ENCODE data around the gene STAT1.
A peak's percentile ranks its signal among the peaks of the same experiment; 100 is the strongest.

STAT1 gene

DNA sequence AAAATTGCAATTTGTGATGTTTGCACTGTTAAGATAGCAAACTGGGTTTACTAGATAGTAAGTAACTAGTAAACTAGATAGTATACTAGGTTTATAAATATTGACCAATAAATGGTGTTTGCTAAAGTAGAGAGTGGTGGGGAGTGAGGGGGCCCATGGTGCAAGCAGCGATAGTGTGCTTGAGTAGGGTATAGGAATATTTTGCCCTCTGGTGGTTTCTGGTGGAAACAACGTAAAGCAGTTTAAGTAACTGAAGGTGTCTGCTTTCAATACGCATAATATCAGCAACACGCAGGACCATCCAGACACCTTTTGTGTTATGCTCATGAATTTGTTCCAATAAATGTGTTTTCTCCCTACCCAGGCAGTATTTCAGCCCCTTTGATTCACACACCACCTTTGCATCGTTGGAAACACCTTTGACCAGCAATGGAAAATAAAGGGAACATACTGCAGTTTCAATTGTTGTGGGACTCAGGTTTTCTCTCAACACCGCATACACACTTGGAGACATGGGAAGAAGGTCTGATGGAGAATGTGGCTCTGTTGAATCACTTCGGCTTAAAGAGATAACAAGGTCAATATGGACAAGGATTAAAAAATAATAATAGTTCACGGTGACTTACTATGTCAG lies 16.7 kb upstream of the STAT1 start:
- FAIRE-seq = peak; percentile 98

DNA sequence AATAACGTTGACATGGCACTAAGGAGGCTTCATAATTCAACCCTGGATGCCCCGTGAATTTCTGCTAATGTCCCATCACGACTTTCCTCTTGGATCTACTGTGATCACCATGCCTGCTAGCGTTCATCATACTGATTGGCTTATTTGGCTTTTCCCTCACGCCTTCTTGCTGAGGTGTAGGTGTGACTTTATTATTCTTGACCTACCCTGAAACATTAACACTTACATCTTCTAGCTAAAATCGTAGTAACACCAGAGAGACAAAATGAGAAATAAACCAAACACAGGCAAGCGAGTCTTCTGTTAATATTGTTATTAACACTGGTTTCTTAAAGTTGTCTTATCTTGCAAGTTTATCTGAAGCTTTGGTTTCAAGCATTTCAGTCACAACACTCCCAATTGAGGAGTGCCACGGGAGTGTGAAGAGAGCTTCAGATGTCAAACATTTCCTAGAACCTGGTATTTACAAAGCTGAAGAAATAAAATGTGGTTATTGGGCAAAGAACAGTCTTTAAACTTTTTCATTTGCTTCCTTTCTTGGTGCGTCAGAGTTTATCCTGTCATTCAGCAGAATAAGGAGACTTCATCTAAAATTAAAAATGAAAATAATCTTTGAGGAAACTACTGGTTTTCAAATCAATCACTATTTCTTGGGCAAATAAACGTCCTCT lies 15.4 kb upstream of the STAT1 start:
- no peak for FAIRE-seq

DNA sequence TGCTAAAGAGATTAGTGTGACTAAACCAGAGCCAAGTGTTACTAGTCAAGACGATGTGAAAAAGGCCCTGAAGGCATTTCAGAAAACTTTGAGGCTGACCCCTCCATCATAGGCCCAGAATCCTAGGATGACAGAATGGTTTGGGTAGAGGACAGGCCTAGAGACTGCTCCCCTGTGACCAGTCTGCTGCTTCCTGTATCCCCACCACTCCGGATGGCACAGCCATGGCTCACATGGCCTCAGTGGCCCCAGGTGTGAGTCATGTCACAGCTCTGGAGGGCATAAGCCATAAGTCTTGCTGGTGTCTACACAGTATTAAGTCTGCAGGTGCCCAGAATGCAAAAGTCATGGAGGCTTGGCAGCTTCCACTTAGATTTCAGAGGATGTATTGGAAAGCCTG lies 12.4 kb upstream of the STAT1 start:
- FAIRE-seq = no peak

DNA sequence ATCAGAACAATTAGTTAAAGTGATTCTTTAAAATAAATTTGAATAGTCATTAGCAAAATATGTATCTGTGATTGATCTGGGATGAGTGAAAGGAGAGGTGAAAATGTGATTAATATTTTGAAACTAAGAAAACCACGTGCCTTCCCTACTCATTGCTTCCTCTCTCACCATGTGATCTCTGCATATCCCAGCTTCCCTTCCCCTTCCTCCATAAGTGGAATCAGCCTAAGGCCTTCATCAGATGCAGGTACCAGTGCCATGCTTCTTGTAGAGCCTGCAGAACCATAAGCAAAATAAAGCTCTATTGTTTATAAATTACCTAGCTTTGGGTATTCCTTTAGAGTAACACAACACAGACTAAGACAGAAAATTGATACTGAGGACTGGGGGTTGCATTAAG lies 11.2 kb upstream of the STAT1 start:
- FAIRE-seq = no peak

DNA sequence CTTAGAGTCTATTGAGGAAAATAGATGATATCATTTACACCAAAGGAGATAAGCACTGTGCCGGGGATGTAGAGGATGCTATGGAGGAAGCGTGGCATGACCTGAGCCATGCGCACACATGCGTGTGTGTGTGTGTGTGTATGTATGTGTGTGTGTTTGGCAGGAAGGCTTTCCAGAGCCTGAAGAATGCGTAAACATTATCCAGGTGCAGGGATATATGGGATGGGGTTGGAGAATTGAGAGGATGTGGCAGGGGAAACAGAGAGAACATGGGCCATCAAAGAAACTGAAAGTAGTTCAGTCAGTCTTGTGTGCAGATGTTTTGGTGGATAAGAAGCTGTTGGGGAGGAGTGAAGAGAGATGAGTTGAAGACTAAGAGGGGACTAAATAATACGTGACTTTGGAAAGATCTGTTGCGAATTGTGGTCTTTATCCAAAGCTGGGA lies 9.3 kb upstream of the STAT1 start:
- FAIRE-seq = no peak

DNA sequence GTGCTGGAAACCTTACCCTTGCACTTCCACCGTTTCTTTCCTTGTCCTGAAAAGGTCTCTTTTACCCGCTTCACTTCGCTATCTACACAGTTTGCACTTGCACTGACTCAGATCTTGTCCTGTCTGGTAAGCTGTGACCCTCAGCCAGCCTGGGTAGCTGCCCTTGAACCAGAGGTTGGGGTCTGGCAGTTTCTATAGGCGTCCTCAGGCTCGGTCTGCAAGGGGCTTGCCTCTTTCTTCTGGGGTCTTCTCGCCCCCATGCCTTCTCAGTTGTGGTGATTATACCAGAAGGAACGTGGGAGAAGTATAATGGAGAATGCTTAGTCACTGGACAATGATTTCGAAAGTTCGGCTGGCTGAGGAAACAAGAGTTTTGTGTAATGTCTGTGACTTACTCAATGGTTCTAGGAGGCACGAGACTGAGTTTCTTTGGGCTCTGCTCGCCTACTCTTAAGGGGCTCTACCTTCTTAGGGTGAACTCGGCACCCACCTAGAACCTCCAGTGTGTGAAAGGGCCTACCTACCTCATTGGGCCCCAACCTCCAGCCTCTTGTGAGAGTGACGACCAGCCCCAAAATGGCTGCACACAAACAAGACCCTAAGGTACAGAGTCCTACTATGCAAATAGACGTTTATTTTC lies 6.9 kb upstream of the STAT1 start:
- no peak for FAIRE-seq

DNA sequence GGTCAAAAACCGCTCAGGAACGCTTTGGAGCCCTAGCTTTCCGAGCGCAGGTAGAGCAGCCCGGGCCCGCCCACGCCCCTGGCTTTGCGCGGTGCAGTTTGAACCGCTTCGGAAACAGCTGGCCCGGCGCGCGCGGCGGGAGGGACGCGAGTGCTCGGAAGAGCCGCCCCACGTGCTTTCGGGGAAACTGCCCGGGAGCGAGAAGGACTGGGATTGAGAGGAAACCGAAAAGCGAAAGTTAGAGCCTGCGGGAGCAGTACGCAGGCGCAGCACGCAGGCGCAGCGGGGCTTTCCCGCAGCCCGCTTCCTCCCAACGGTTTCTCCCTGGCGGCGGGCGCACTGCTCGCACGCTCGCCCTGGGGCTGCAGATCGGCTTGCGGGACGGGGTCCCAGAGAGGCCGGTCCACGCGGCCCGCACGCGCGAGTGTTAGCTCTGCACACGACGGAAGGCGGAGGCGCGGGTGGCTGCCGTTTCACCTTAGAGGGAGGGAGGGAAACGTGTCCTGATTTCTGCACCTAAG lies 6.3 kb upstream of the STAT1 start:
- no peak for FAIRE-seq

DNA sequence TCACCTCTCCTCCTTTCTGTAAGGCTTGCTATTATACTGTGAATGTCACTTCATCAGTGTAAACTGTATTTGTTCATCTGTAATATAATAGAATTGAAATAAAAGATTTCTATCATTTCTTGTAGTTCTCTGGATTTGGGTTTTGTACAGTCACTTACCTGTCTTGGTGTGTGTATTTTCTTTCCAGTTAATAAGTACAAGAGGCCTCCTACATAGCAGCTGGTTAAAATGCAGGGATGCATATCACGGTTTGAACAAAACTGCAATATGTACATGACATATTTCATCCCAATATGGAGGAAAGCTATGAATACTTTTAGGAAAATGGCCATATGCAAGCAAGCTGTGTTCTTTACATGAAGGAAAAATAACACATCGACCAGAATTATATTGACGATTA lies 5.4 kb upstream of the STAT1 start:
- no peak for FAIRE-seq

DNA sequence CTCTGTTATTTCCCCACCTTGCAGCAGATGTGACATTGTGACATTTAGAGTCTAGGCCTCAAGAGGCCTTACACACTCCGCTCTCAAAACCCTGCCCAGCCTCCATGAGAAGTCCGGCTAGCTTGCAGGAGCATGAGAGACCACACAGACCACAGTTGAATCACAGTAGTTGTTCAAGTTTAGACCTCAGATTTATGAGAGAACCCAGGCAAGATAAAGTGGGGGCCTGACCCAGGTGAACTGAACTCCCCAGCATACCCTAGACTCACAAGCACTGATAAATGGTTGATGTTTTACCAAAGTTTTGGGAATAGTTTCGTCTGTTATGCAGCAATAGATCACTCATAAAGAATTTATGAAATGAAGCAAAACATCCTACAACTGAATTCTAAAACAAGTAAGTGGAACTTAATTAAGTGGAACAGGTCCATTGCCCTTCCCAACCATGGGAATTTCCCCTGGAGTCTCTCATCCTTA lies 4.7 kb upstream of the STAT1 start:
- FAIRE-seq = no peak

DNA sequence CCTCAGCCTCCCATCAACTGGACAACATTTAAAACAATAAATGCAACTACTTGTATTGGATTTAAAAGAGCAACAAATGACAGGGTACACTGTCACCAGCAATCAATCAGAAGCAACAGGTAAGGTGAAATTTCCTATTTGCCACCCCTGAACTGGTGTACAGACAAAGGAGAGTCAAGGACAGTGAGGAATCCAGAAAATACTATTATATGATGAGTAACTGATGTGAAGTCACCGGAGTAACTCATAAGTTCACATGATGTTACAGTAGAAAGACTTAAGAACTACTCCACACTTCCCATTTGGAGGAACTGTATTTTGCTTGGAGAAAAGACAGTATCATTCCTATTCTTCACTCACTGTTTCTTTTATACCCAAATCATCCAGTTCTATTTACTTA lies 4.1 kb upstream of the STAT1 start:
- no peak for FAIRE-seq

DNA sequence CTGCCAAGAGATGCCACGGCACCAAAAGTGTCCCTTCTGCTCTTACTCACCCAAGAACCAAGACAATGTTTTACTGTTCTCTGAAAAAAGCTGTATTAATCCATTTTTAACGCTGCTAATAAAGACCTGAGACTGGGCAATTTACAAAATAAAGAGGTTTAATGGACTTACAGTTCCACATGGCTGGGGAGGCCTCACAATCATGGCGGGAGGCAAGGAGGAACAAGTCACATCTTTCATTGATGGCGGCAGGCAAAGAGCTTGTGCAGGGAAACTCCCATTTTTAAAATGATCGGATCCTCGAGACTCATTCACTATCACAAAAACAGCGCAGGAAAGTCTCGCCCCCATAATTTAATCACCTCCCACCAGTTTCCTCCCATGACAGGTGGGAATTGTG lies 1.9 kb upstream of the STAT1 start:
- no peak for FAIRE-seq

DNA sequence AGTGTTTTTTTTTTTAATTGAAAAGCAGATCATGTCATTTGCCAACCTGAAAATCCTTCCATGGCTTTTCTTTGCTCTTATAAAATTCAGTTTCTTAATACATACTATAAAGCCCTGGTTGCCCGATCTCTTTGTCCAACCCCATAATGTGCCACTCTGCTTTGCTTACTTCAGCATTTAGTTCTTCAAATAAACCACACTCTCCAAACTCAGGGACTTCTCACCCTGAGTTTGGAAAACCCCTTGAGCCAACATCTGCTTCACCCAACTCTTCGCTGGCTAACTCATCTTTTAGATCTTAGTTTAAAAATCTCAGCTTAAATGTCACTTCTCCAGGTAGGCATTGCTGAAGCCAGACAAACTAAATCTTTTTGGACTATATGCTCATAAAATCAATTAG lies 1.3 kb upstream of the STAT1 start:
- no peak for FAIRE-seq

DNA sequence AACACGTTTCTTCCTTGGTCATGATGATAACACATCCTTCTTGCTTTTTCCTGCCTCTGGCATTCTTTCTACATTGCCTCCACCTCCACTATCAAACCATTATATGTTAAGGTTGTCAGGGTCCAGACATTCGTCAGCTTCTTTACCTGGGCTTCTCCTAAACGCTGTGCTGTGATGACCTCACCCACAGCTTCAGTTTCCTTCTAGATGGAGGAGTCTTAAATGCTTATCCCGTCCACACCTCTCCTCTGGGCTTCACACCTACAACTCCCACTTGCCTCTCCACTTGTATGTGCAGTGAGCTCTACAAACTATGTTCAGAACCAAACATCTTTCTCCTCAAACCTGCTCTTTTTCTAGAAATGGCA lies 666 bp upstream of the STAT1 start:
- FAIRE-seq = no peak

DNA sequence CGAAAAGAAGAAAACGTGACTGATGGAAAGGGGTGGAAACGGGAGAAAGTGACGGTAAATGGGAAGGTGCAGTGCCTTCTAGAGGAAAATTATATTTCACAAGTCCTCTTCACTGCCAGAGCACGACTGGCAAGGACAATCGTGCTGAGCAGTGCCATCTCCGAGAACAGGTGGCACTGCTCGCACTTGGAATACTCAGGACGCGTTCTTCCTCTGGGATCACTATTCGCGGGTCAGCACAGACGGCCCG lies 364 bp downstream of the STAT1 start:
- FAIRE-seq = no peak

DNA sequence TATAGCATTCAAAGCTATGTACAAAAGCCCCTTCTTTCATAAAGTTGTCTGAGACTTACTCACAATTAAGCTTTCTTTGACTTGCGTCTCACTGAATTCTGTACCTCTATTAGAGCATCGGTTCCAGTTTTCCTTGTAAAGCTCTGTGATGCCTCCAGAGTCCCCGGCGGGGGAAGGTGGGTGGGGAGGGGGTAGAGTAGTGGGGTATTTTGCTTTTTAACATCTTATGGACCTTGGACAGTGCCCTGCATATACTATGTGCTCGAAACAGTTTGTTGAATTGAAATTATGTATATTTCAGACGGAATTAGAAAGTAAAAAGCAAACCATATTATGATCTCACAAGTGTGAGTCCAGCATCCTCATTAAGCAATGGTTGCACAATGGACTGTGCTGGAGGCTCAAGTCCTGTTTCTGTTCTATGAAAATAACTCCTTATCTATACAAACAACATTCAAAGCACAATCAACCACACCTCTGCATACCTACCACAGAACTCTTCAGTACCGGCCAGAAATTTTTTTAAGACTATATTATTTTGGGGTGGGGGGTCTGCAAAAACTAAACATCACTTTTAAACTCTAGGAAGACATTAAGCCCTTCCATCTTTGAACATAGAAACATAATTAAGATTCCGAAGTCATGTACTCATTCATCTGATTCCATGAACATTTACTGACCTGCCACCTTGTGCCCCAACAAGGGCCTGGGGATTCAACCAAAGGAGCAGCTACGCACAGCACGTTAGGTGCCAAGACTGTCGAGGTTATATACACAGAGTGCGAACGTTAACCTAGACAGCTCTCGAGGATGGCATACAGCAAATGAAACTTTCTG lies 908 bp downstream of the STAT1 start:
- FAIRE-seq = no peak

DNA sequence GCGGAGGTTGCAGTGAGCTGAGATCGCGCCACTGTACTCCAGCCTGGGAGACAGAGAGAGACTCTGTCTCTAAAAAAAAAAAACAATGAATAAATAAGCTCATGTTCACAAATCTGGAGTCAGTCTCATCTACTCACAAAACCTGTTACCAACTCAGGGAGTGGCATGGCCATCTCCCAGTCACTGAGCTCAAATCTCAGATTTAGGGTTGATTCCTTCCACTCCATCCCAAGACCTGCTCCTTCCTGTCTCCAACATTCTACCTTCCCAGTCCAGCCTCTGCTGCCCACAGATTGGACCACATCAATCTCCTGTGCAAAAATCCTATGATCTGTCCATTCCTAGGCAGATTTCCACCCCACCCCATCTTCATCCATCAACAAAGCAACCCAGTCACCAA lies 1.6 kb downstream of the STAT1 start:
- no peak for FAIRE-seq

DNA sequence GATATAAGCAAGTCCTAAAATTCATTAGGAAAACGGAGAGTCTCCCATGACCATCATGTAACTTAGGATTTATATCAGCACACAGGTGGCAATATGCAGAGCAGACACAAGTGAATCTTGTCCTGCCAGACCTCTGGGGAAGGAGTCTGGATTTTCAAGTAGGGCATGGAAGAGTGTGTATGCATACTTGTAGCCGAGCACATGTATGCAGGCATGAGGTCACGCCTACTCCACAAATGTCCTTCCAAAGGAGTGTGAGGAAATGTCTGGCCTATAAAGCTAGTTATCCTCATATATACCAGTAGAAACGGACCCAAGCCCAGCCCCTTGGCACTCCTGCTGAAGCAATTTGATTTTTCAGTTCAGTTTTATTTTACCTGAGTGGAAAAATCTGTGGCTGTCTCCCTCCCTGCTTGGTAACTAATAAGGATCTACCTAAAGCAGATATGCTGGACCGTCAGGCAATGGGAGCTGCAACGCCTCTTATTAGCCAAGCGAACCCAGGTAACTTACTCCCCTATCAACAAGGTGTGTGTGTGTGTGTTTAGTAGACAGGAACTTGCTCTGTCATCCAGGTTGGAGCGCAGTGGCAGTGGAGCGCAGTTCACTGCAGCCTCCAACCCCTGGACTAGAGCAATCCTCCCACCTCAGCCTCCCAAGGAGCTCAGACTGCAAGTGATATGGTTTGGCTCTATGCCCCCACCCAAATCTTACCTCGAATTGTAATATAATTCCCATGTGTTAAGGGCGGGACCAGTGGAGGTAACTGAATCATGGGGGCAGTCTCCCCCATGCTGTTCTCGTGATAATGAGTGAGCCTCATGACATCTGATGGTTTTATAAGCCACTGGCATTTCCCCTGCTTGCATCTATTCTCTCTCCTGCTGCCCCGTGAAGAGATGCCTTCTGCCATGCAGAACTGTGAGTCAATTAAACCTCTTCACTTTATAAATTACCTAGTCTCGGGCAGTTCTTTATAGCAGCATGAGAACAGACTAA lies 2.8 kb downstream of the STAT1 start:
- FAIRE-seq = no peak

DNA sequence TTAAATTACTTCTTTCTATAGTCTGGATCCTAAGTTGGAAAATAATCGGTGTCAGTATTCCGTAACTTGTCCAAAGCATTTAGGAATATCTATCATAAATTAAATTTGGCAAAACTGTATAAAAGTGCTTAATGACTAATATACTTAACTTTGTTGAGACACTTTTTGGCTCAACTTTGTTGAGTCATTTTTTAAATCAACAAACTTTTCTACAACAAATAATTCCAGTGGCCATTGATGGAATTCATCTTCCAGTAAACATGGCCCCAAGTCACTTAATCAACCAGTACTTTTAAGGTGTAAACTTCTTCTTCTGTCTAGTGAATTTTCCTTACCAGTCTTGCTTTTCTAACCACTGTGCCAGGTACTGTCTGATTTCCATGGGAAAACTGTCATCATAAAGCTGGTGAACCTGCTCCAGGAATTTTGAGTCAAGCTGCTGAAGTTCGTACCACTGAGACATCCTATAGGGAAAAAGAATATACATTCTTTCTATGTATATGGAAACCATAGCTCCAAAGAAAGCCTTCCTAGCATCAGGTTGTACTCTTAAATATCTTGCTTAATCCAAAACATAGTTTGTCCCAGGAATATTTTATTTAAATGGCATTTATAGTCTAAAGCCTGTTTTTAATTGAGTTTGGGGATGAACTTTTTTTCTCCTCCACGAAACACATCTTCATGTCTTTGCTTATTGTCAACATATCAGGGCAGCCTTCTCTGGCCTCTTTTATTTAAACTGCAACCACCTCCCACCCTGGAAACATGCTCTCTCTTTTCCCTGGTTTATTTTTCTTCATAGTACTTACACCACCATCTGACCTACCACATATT lies 4.2 kb downstream of the STAT1 start:
- no peak for FAIRE-seq

DNA sequence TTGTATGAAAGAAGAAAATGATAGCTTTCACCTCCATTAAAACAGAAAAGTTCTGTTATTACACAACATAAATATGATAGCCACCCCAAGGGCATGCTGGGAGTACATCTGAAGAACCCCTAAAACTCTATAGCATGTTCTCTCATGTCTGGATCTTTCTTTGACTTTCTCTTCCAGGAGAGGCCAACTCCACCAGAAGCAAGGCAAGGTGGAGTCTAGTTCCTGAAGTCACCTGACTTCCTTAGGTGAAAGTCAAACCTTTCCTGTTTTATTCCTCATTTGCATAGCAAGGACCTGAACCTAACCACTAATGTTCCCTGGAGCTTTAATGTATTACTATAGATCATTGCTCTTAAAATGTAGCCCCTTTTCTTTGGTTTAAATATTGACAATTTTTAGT lies 5.7 kb downstream of the STAT1 start:
- no peak for FAIRE-seq

DNA sequence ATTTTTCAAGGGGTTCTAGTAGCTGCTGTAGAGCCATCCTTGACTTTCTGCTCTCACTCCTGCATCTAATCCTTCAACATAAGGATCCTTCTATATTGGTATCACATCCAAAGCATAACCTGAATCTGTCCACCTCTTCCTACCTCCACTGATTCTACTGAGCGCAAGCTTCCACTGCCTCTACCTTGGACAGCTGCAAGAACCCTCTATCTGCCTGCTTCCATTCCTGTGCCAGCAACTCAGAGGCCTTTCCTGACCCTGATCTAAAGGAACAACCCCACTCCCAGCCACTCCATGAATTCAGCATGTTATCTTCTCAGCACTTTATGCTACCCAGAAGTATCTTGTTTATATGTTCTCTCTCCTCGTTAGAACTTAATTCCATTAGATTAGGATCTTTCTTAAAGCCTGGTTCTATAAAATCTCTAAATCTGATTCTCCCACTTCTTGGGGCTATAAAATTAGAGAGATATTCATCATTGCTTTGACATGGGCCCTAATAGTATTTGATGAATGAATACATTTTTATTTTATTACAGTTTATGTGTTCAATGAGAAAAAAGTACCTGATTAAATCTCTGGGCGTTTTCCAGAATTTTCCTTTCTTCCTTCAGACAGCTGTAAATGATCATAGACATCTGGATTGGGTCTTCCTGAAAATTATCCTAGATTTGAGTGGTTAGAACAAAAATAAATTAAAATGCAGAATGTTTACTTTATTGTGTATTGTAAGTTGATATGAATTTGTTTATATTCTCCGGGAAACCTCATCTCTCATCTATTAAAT lies 6.8 kb downstream of the STAT1 start:
- no peak for FAIRE-seq

DNA sequence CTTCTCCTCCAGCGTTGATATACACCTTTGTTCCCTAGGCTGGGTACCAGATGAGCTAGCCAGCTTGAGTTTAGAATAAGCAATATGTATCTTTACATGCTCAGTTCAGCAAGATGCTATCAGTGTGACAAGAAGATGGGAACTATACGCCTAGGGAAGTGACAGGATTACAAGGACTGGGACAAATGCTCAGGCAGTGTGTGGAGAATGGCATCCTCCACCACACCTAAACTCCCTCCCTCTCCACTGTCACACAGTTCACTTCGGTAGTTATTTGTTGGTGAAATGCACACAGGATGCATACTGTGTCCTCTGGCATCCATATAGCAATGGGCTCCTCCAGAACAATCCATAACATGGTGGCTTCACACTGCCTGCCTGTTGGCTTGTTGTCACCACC lies 7.7 kb downstream of the STAT1 start:
- FAIRE-seq = no peak
